ENCODE data around the gene SMAGP.

GRCh38 chr12:51222461-51222860 is 47.8 kb downstream of the SMAGP start:
- TF ChIP-seq CTCF (IDR thresholded peaks at IDR 0.05; ENCODE audit: insufficient read depth, low read length), result no peak
- TF ChIP-seq POLR2AphosphoS5 (IDR thresholded peaks at IDR 0.05; ENCODE audit: low read depth), result no peak
- TF ChIP-seq REST (IDR thresholded peaks at IDR 0.05; ENCODE audit: insufficient replicate concordance, low read depth), result no peak
- no peak for TF ChIP-seq SPI1 (IDR thresholded peaks at IDR 0.05; ENCODE audit: borderline replicate concordance, low read depth)

Data from HL-60 (cell line).